H9 (cell line): Measurements from ENCODE around the gene URI1. TPM values are rescaled to one million over a fixed set of nuclear protein-coding genes. Genes with fewer than 3 reads are reported as not detected.

ENCODE experiments used
- DNase-seq: peaks from one replicate; pipeline ENCODE4 v3.0.0-alpha.2; 2017
- H2AFZ ChIP-seq: one replicate; pipeline ENCODE4 v1.6.1; 2013; ENCODE audit warnings: mild to moderate bottlenecking, low read length, control low read depth, moderate library complexity
- H2AK5ac ChIP-seq: 2 replicates; pipeline ENCODE4 v1.6.1; 2013; ENCODE audit warnings: low read length, control low read depth, mixed read lengths; ENCODE audit not compliant: insufficient read length
- H2BK120ac ChIP-seq: one replicate; pipeline ENCODE4 v1.6.1; 2013; ENCODE audit warnings: low read depth, mild to moderate bottlenecking, low read length, control low read depth, inconsistent platforms; ENCODE audit not compliant: poor library complexity, severe bottlenecking
- H2BK12ac ChIP-seq: 2 replicates; pipeline ENCODE4 v1.6.1; 2013; ENCODE audit warnings: low read length, control low read depth, mixed read lengths, low read depth; ENCODE audit not compliant: insufficient read length
- H2BK15ac ChIP-seq: 2 replicates; pipeline ENCODE4 v1.6.1; 2013; ENCODE audit warnings: low read depth, low read length, control low read depth
- H2BK20ac ChIP-seq: one replicate; pipeline ENCODE4 v1.6.1; 2013; ENCODE audit warnings: low read depth, mild to moderate bottlenecking, low read length, control low read depth, inconsistent platforms; ENCODE audit not compliant: poor library complexity, severe bottlenecking
- H2BK5ac ChIP-seq: 2 replicates; pipeline ENCODE4 v1.6.1; 2013; ENCODE audit warnings: low read length, control low read depth, mixed read lengths; ENCODE audit not compliant: insufficient read length
- H3K14ac ChIP-seq: 2 replicates; pipeline ENCODE4 v1.6.1; 2013; ENCODE audit warnings: low read length, control low read depth; ENCODE audit not compliant: insufficient read depth
- H3K18ac ChIP-seq: 2 replicates; pipeline ENCODE4 v1.6.1; 2013; ENCODE audit warnings: low read depth, mild to moderate bottlenecking, mixed read lengths, low read length, control low read depth; ENCODE audit not compliant: insufficient read length
- H3K23ac ChIP-seq: 2 replicates; pipeline ENCODE4 v1.6.1; 2013; ENCODE audit warnings: low read length, control low read depth, mixed read lengths, low read depth; ENCODE audit not compliant: insufficient read length
- H3K23me2 ChIP-seq: 2 replicates; pipeline ENCODE4 v1.6.1; 2013; ENCODE audit warnings: low read depth, mild to moderate bottlenecking, mixed read lengths, low read length, control low read depth; ENCODE audit not compliant: insufficient read length, poor library complexity, severe bottlenecking
- H3K27ac ChIP-seq: 2 replicates; pipeline ENCODE4 v1.5.1; 2013; ENCODE audit warnings: low read length, control low read depth, mixed read lengths, low read depth; ENCODE audit not compliant: insufficient read length
- H3K27me3 ChIP-seq: 2 replicates; pipeline ENCODE4 v1.6.1; 2013; ENCODE audit warnings: low read length, control low read depth, inconsistent platforms; ENCODE audit not compliant: insufficient read depth
- H3K4ac ChIP-seq: 2 replicates; pipeline ENCODE4 v1.6.1; 2013; ENCODE audit warnings: low read depth, mild to moderate bottlenecking, control low read depth, inconsistent platforms, low read length, moderate library complexity
- H3K4me1 ChIP-seq: 2 replicates; pipeline ENCODE4 v1.6.1; 2013; ENCODE audit warnings: low read length, control low read depth, inconsistent platforms; ENCODE audit not compliant: insufficient read depth
- H3K4me2 ChIP-seq: 2 replicates; pipeline ENCODE4 v1.6.1; 2013; ENCODE audit warnings: low read length, control low read depth, mixed read lengths; ENCODE audit not compliant: insufficient read length, insufficient read depth
- H3K56ac ChIP-seq: 2 replicates; pipeline ENCODE4 v1.6.1; 2013; ENCODE audit warnings: low read depth, mild to moderate bottlenecking, mixed read lengths, low read length, control low read depth; ENCODE audit not compliant: insufficient read length
- H3K79me1 ChIP-seq: 2 replicates; pipeline ENCODE4 v1.6.1; 2013; ENCODE audit warnings: low read depth, mild to moderate bottlenecking, moderate library complexity, low read length, control low read depth, inconsistent platforms; ENCODE audit not compliant: insufficient read depth, poor library complexity, severe bottlenecking
- H3K79me2 ChIP-seq: 2 replicates; pipeline ENCODE4 v1.6.1; 2013; ENCODE audit warnings: low read length, control low read depth, inconsistent platforms; ENCODE audit not compliant: insufficient read depth
- H3K9ac ChIP-seq: 2 replicates; pipeline ENCODE4 v1.6.1; 2013; ENCODE audit warnings: low read length, control low read depth, mixed read lengths; ENCODE audit not compliant: insufficient read length; ENCODE audit errors: extremely low read depth
- H3K9me3 ChIP-seq: one replicate; pipeline ENCODE4 v1.6.1; 2013; ENCODE audit warnings: low read depth, low read length, inconsistent platforms; ENCODE audit not compliant: control insufficient read depth
- H3T11ph ChIP-seq: one replicate; pipeline ENCODE4 v1.6.1; 2013; ENCODE audit warnings: mild to moderate bottlenecking, low read length, control low read depth, inconsistent platforms
- H4K20me1 ChIP-seq: one replicate; pipeline ENCODE4 v1.6.1; 2013; ENCODE audit not compliant: control insufficient read depth, insufficient read length, insufficient read depth
- H4K5ac ChIP-seq: 2 replicates; pipeline ENCODE4 v1.6.1; 2013; ENCODE audit warnings: low read depth, mild to moderate bottlenecking, mixed read lengths, low read length, control low read depth; ENCODE audit not compliant: insufficient read length
- H4K8ac ChIP-seq: replicated peaks from 2 replicates; pipeline ENCODE4 v1.6.1; 2013; ENCODE audit warnings: low read length, control low read depth, mixed read lengths, low read depth; ENCODE audit not compliant: insufficient read length
- H4K91ac ChIP-seq: 2 replicates; pipeline ENCODE4 v1.6.1; 2013; ENCODE audit warnings: low read depth, mild to moderate bottlenecking, moderate library complexity, mixed read lengths, low read length, control low read depth; ENCODE audit not compliant: insufficient read length
- H3K27ac Mint-ChIP-seq, 3 experiments: 2 replicates in 2 of 3; 3 replicates in 1 of 3; pipeline ENCODE4 v1.8.0; 2020 to 2021; ENCODE audit warnings: mixed read lengths in 3 of 3, mild to moderate bottlenecking in 1 of 3, moderate library complexity in 1 of 3
- H3K27me3 Mint-ChIP-seq: 2 replicates; pipeline ENCODE4 v1.8.0; 2021; ENCODE audit warnings: low read depth, mild to moderate bottlenecking, moderate library complexity, mixed read lengths
- H3K36me3 Mint-ChIP-seq, 3 experiments: 2 replicates in 2 of 3; 3 replicates in 1 of 3; pipeline ENCODE4 v1.8.0; 2020 to 2021; ENCODE audit warnings: low read depth in 3 of 3, mixed read lengths in 3 of 3; ENCODE audit not compliant: insufficient read depth in 1 of 3
- H3K4me1 Mint-ChIP-seq, 2 experiments: 2 replicates each; pipeline ENCODE4 v1.8.0; 2020; ENCODE audit warnings: mixed read lengths in 2 of 2
- H3K4me3 Mint-ChIP-seq, 2 experiments: 2 replicates in 1 of 2; 3 replicates in 1 of 2; pipeline ENCODE4 v1.8.0; 2020 to 2021; ENCODE audit warnings: mild to moderate bottlenecking in 2 of 2, mixed read lengths in 2 of 2, moderate library complexity in 1 of 2
- H3K9me3 Mint-ChIP-seq, 2 experiments: 2 replicates in 1 of 2; 3 replicates in 1 of 2; pipeline ENCODE4 v1.8.0; 2020; ENCODE audit warnings: mild to moderate bottlenecking in 2 of 2, mixed read lengths in 2 of 2, moderate library complexity in 1 of 2
- WGBS: extraction: QIAGEN DNeasy Blood & Tissue Kit; methylation state at CpG from one replicate; pipeline ENCODE4 v1.1.7; 2013; ENCODE audit warnings: missing lambda C conversion rate, low lambda C conversion rate, mixed read lengths; ENCODE audit not compliant: insufficient read length; ENCODE audit errors: extremely low coverage; 5-methylcytosine and 5-hydroxymethylcytosine counted together
- total RNA-seq: library from RNA; stranded (reverse); gene quantifications from 2 replicates; pipeline ENCODE4 v1.2.1, GENCODE V29; 2021
- TF ChIP-seq, protein P1 (sequence below): fragments of 200-600 bp; sonication (generic); conservative IDR thresholded peaks from 3 replicates; pipeline ENCODE4 v1.8.0; 2021; ENCODE audit warnings: antibody characterized with exemption, mild to moderate bottlenecking

The URI1 gene
- total RNA-seq, 1 experiment from 2014 or later = 54.3 TPM

DNA sequence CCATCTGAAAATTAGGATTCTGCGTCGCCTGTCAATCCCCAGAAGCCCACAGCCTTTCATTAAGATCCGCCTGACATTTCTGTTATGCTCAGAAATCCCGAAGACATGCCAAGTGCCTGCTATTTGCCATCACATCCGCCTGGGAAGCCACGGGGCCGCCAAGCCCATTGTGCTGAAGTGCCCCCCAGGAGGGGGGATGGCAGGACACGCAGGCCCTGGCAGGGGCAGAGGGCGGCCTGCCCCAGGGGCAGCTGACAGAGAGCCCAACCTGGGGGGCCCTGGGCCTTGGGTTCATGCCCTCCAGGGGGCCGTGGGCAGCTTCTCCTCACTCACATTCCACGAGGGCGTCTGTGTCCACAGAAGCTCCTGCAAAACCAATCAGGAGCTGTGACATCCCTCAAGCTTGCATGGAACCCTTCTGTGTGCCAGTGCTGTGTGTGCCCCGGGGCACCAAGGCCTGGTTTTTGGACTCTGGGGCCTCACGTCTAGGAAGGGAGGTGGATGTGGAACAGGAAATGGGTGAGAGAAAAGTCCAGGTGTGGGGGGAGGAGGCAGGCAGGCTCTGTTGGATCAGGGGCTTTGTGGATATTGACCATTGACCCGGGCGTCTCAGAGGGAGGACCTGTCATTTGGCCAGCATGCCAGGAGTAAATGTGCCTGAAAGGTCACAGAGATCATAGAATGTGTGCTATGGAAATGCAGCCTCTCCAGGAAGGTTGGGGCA is 122.9 kb downstream of the URI1 start:
- no peaks in the 10 kb centered on the region for H3K4me1 ChIP-seq
- H3K23me2 ChIP-seq = no peaks in the 10 kb centered on the region
- no peaks in the 10 kb centered on the region for H3K79me2 ChIP-seq
- no peak overlapping the region for H3K27ac ChIP-seq
- H3K9ac ChIP-seq = no peak overlapping the region
- H2BK120ac ChIP-seq = no peak overlapping the region
- H2AK5ac ChIP-seq = no peak overlapping the region
- no peaks in the 10 kb centered on the region for H3K9me3 ChIP-seq
- Mint-ChIP-seq H3K27ac (no peak overlapping the region), H3K4me1 (peaks cover 3 to 4% of the 10 kb centered on the region in 2 experiments; a peak in 1 of 4 replicates), H3K36me3 (no peaks in the 10 kb centered on the region; a peak in 1 of 7 replicates), H3K9me3 (no peaks in the 10 kb centered on the region; a peak in 1 of 5 replicates), H3K4me3 (no peak overlapping the region), H3K27me3 (peaks cover 2% of the 10 kb centered on the region)
- TF ChIP-seq, protein P1, sequence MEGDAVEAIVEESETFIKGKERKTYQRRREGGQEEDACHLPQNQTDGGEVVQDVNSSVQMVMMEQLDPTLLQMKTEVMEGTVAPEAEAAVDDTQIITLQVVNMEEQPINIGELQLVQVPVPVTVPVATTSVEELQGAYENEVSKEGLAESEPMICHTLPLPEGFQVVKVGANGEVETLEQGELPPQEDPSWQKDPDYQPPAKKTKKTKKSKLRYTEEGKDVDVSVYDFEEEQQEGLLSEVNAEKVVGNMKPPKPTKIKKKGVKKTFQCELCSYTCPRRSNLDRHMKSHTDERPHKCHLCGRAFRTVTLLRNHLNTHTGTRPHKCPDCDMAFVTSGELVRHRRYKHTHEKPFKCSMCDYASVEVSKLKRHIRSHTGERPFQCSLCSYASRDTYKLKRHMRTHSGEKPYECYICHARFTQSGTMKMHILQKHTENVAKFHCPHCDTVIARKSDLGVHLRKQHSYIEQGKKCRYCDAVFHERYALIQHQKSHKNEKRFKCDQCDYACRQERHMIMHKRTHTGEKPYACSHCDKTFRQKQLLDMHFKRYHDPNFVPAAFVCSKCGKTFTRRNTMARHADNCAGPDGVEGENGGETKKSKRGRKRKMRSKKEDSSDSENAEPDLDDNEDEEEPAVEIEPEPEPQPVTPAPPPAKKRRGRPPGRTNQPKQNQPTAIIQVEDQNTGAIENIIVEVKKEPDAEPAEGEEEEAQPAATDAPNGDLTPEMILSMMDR = no peak
- H3K4me2 ChIP-seq = no peak overlapping the region
- H4K8ac ChIP-seq = no peak overlapping the region
- H4K5ac ChIP-seq = no peak overlapping the region
- H2BK5ac ChIP-seq = no peak overlapping the region
- H4K91ac ChIP-seq = no peak overlapping the region
- no peak overlapping the region for H2BK12ac ChIP-seq
- H2BK20ac ChIP-seq = no peak overlapping the region
- H3K56ac ChIP-seq = no peak overlapping the region
- no peak overlapping the region for H3K4ac ChIP-seq
- no peak overlapping the region for H3K14ac ChIP-seq
- H3K23ac ChIP-seq = no peak overlapping the region
- no peaks in the 10 kb centered on the region for H4K20me1 ChIP-seq
- no peaks in the 10 kb centered on the region for H3K79me1 ChIP-seq
- no peak for DNase-seq
- no peak overlapping the region for H3T11ph ChIP-seq
- H3K27me3 ChIP-seq = no peaks in the 10 kb centered on the region
- no peak overlapping the region for H3K18ac ChIP-seq
- no peak overlapping the region for H2AFZ ChIP-seq
- no CpG with 5 or more reads among the region's 16 CpGs for WGBS
- no peak overlapping the region for H2BK15ac ChIP-seq
